DMS53 (cell line): ENCODE results near the gene FRMD3.
A peak's percentile ranks its signal among the peaks of the same experiment; 100 is the strongest.

Experiments
- DNase-seq: peaks from one replicate; lab custom pipeline; 2025; lab: John Stamatoyannopoulos, UW

Gene FRMD3

GRCh38 chr9:83330207-83331196 is 207.7 kb downstream of the FRMD3 start:
- DNase-seq: peak; percentile 18

DNA sequence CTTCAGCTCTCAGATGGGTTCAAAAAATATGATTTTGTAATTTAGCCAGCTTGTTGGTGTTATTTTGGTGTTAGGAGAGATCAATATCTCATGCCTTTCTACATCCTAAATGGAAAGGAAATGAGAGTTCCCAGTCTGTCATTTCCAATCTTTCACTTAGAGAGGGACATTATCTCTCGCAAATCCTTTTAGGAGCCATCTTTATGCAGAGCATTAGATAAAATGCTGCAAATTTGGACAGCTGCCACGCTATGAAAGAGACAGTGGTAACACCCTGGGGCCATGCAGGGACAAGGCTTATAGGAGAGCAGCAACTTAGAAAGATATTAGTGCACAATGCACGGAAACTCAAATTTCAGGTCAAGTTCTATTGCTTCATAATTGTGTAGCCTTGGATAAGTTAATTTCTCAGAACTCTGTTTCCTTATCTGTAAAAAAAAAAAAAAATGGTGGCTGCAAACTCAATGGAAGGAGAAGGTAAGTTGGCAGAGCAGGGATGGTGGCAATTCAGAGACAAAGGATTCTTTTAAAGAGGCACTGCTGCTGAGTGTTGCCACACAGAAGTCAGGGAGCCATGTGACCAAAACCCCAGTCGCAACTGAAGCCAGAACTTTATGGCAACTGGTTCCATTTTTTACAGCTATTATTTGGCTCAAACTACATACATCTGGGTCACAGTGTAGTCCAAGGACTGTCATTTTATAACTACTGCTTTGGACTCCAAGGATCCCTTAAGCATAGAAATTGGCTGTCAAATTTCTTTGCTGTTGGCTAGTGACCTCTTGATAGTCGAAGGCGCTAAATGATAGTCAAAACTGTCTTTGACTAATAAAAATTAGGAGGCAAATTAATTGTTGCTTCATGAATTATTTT is 210.2 kb downstream of the FRMD3 start:
- DNase-seq: no peak

- DNase-seq: no peak
Measured at GRCh38 chr9:83327323-83327722, 210.9 kb downstream of the FRMD3 start.

- DNase-seq: no peak
Measured at GRCh38 chr9:83323148-83323547, 215.1 kb downstream of the FRMD3 start.

DNA sequence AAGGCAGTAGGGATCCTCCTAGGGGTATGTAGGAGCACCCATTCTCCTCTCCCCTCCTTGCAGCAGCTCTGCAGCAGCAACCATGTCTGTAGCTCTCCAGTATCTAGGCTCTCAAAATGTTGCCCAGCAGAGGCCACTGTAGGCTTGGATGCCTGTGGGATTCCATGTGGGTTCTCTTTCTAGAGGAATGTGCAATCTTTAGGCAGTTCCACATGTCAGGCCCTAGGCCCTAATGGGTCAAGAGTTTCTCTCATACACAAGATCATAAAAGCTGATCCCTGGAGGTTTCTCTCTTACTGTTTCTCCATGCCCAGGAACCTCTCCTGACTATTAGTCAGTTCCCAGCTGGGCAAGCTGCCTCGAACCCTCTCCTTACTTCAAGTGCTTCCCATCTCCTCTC is 215.8 kb downstream of the FRMD3 start:
- no peak for DNase-seq

GRCh38 chr9:83317244-83317643 is 221.0 kb downstream of the FRMD3 start:
- DNase-seq: no peak

DNA sequence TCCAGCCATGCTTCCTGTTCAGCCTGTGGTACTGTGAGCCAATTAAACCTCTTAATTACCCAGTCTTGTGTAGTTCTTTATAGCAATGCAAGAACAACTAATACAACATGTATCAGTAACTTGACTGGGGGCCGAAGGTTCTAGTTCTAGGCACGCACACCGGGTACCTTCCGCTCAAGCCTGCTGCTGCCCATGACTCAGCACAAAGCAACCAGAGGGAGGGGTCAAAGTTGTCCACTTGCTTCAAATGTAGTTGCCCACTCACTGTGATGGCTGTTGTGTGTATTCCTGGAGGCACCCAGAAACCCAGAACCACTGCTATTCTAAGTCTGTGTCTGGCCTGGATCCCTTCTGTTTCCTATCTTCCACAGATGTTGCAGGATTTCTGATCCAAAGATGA is 222.6 kb downstream of the FRMD3 start:
- DNase-seq: peak; percentile 4

DNA sequence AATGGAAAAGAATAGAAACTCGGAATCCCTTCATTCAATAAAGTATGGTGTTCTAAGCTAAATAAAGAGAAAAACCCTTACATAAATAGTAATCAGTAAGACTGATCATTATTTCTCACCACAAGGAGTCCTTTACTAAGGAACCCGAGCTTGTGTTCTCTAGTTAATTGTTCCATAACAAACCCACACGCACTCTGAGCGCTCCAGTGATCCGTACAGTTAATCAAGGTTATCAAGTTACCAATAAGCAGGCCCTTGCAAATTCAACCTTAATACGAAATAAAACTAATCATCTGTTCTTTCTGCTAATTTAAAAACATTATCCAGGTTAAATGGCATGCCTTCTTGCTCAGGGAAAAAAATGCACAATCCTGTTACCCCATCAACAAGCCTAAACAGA is 224.4 kb downstream of the FRMD3 start:
- no peak for DNase-seq

DNA sequence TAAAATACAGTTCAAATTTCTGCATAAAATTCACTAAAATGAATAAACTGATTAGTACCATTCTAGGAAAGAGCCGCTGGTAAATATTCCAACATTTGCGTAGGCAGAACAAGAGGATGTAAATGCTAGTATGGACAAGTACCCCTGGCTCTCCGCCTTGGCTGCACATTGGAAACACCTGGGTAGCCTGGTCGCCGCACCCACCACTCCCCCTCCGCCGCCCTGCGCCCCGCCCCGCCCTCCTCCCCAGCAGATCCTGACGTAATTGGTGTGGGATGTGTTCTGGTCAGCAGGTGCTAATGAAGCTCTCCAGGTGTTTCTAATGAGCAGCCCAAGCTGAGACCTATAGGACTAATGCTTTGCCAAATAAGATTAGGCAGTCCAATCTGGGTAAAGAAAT is 225.7 kb downstream of the FRMD3 start:
- no peak for DNase-seq

DNA sequence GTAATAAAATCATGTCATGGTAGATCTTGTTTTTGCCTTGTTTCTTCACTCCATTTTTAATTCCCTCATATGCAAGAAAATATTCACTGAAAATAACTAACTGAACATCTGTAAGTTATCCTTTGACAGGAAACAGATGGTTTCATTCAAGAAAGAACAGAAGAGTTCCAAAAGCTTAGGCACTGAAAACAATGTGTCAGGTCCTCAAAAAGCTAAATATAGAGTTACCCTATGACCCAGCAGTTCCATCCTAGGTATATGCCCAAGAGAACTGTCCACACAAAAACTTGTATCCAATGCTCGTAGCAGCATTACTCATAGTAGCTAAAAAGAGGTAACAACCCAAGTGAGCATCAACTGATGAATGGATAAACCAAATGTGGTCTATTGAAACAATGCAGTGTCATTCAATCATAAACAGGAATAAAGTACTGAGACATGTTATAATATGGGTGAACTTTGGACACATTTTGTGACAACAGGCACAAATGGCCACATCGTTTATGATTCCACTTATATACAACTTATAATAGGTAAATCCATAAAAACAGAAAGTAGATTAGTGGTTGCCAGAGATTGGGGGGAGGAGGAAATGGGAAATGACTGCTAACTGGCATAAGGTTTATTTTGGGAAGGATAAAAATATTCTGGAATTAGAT is 231.0 kb downstream of the FRMD3 start:
- no peak for DNase-seq

DNA sequence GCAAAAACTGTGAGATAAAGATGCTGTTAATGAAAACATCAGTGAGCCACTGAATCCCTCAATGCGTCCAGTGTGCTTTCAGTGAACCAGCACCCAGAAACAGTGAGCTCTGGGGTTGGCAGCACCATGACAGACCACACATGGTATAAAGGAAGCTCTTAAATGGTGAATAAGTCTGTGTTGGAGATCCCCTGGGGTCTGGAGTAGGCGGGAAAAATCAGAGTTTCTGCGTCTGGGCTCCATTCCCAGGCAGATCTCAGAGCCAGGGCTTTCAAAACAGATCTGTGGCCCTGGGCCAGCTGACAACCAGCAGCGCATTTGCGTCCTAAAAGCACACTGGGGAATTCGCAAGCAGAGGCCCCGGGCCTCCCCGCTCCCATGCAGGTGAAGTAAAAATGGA is 233.5 kb downstream of the FRMD3 start:
- no peak for DNase-seq

- DNase-seq: no peak
Measured at GRCh38 chr9:83299571-83299970, 238.6 kb downstream of the FRMD3 start.

DNA sequence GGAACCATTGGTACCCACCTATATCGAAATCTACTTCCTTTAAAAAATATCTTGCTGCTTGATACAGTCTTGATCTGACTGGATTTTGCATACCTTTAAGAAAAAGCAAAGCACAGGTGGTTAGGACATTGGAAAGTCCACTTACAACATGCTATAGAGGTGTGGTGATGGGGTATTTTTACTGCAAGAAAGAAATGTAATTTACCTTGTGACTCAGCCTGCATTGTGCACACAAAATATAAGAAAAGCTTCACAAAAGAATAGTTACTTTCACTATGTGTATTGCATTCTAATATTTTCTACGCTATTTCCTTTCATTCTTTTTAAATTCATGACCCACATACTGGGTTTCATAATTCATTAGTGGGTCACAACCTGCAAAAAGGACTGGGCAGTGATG is 239.1 kb downstream of the FRMD3 start:
- no peak for DNase-seq

DNA sequence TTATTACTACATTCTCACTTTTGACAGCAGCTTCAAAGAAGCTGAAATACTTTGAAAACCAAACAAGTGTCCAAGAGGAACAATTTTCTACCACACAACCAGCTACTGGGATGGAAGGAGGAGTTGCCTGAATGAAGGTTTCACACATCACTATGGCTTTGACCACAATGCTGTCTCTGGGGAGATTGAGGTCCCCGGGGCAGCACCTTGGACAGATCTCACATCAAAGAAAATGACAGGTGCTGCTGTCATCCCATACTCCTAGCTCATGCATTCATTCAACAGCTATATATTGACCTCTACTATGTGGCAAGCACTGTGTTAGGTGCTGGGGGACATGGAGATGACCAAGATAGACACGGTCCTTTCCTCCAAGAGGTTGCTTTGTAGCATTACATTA is 242.1 kb downstream of the FRMD3 start:
- DNase-seq: no peak

DNA sequence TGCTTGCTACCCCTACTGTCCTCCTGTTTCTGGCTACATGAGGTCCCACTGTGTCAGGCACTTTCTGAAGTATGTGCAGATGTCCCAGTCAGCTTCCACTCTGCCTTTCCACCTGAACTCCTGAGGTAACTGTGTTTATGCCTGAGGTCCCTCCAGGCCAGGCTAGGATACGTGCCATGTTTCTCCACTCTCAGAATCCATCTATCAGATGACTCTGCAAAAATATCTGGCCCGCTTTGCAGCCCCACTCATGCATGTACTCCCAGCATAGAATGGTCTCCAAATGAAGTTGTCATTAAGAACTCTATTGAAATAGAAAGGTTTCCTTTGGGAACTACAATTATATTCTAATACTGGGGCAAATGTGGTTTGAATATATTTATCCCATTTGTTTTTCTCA is 243.4 kb downstream of the FRMD3 start:
- DNase-seq: no peak

DNA sequence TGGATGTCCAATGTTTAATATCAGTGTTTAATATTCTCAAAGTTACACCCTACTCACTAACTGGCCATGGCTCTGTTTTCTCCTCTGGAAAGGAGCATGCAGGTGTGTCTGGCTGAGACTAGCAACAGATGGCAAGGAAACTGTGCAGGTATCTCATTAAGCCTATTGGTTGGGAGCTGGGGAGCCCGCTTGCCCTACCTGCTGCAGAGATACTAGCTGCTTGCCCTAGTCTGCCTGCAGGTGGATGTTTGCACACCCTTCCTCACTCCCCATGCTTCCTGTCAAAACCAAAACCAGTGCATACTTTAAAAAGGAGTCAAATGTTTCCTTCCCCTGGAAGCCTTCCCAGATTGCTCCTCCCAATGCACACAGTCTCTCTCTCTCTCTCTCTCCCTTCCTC is 247.0 kb downstream of the FRMD3 start:
- DNase-seq: no peak

DNA sequence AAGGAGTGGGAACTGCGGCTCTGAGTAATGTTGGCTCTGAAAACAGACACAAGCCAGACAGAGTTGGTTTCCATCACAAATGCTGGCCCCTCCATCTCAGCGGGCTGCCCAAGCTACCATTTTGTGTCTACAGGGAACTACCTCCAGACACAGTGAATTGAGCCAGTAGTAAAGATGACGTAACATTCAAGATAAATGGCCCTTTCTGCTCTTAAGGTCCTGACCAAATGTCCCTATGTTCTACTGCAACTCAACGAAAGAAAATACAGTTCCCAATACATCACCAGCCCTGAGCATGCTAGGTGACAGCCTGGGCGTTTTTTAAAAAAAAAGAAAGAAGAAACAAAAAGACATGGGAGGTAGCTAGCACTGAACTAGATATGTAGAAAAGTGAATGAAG is 247.5 kb downstream of the FRMD3 start:
- no peak for DNase-seq

DNA sequence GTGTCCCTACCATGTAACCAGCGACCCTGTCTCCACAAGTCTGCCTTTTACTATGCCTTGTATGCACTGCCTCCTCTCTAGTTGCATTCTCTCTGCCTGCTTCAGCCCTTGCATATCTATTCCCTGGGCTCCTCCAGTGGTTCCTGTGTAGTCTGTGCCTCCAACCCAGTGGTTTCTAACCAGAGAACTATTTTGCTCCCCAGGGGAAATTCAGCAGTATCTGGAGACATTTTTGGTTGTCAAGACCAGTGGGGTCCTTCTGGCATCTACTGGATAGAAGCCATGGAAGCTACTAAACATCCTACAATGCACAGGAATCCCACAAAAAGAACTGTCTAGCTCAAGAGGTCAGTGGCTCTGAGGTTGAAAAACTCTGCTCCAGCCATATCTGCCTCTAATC is 251.2 kb downstream of the FRMD3 start:
- DNase-seq: no peak

GRCh38 chr9:83285445-83286225 is 252.6 kb downstream of the FRMD3 start:
- no peak for DNase-seq

DNA sequence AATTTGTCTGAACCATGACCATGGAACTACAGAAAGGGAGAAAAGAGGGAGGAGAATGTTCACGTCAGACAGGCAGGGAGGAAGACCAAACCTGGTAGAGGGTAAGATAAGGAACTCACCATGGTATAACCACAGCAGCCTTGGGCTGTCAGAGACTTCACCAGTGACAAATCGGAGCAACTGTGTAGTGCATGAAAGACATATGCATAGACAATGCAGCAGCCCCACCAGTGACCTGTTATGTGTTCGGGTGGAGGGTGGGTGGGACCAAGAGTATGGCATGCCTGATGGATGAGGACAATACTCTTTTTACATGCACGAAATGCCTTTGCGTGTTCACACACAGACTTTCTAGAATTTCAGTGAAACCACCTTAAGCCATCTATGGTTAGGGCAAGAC is 253.5 kb downstream of the FRMD3 start:
- DNase-seq: no peak

- no peak for DNase-seq
Measured at GRCh38 chr9:83283528-83283927, 254.7 kb downstream of the FRMD3 start.
